Retina (tissue), 1 donor: Measurements from ENCODE around the gene AUNIP.
A peak's percentile ranks its signal among the peaks of the same experiment; 100 is the strongest.

Experiments
- DNase-seq: peaks from one replicate; pipeline ENCODE4 v3.0.0-alpha.2; 2016

Gene AUNIP

GRCh38 chr1:25825605-25826004 lies 33.7 kb downstream of the AUNIP start:
- DNase-seq, result no peak

GRCh38 chr1:25821630-25822091 lies 37.6 kb downstream of the AUNIP start:
- DNase-seq, result no peak

- no peak for DNase-seq
These were observed 38.2 kb downstream of the AUNIP start for GRCh38 chr1:25821112-25821476.

- peak; percentile 71 for DNase-seq
These were observed 38.8 kb downstream of the AUNIP start for GRCh38 chr1:25820247-25821111.

- peak; percentile 97 for DNase-seq
These were observed 39.6 kb downstream of the AUNIP start, which contains the start of gene MTFR1L for GRCh38 chr1:25819491-25820246. MTFR1L (plus strand) TSS chr1:25819954; CDS start chr1:25823105, 3,151 bp downstream.

GRCh38 chr1:25818569-25818968 lies 40.7 kb downstream of the AUNIP start:
- DNase-seq, result no peak

- DNase-seq, result no peak
These were observed 41.3 kb downstream of the AUNIP start for GRCh38 chr1:25817840-25818501.

GRCh38 chr1:25816112-25816718 lies 43.0 kb downstream of the AUNIP start:
- no peak for DNase-seq

GRCh38 chr1:25815208-25816111 lies 43.8 kb downstream of the AUNIP start:
- no peak for DNase-seq

- no peak for DNase-seq
These were observed 44.6 kb downstream of the AUNIP start for GRCh38 chr1:25814549-25815087.

GRCh38 chr1:25813734-25814471 lies 45.4 kb downstream of the AUNIP start:
- no peak for DNase-seq

GRCh38 chr1:25813071-25813733 lies 46.1 kb downstream of the AUNIP start:
- DNase-seq, result no peak

GRCh38 chr1:25811384-25812082 lies 47.7 kb downstream of the AUNIP start:
- no peak for DNase-seq

- peak; percentile 90 for DNase-seq
These were observed 48.6 kb downstream of the AUNIP start for GRCh38 chr1:25810341-25811299.

GRCh38 chr1:25809929-25810328 lies 49.3 kb downstream of the AUNIP start:
- DNase-seq, result no peak

GRCh38 chr1:25809283-25809926 lies 49.9 kb downstream of the AUNIP start:
- DNase-seq, result no peak

- DNase-seq, result no peak
These were observed 50.6 kb downstream of the AUNIP start for GRCh38 chr1:25808481-25809244.
